A549 (cell line): ENCODE measurements around the gene DARS1.

Experiments used
- CEBPB ChIP-seq, 2 experiments: fragments of >200 bp in 1 of 2; sonication (Bioruptor Twin) in 1 of 2; formaldehyde crosslinking in 1 of 2; IDR thresholded peaks; 2 replicates each; pipeline ENCODE4 v1.6.1; 2012 to 2016
- E2F6 ChIP-seq: IDR thresholded peaks from 2 replicates; pipeline ENCODE4 v1.6.1; 2012; ENCODE audit warnings: low read depth, borderline replicate concordance
- EHMT2 ChIP-seq: fragments of 200-600 bp; sonication (generic); IDR thresholded peaks from 2 replicates; pipeline ENCODE4 v1.6.1; 2016; ENCODE audit warnings: antibody characterized with exemption, low read depth, mild to moderate bottlenecking, moderate library complexity
- HMGXB4 ChIP-seq: fragments of 250-450 bp; sonication (Bioruptor Pico); IDR thresholded peaks from 2 replicates; pipeline ENCODE4 v1.5.0; 2021; ENCODE audit warnings: mild to moderate bottlenecking, moderate library complexity, borderline replicate concordance
- KDM1A ChIP-seq: fragments of 200-600 bp; sonication (generic); IDR thresholded peaks from 2 replicates; pipeline ENCODE4 v1.6.1; 2016; ENCODE audit warnings: low read depth, mild to moderate bottlenecking
- MAZ ChIP-seq: fragments of 150-350 bp; IDR thresholded peaks from 2 replicates; pipeline ENCODE4 v1.6.1; 2014; ENCODE audit warnings: antibody characterized with exemption, low read depth, low read length, borderline replicate concordance
- POLR2A ChIP-seq: IDR thresholded peaks from 2 replicates; pipeline ENCODE4 v1.6.1; 2012; ENCODE audit warnings: mild to moderate bottlenecking, low read length
- RAD21 ChIP-seq, 2 experiments: fragments of >200 bp in 1 of 2; sonication (Bioruptor Twin) in 1 of 2; formaldehyde crosslinking in 1 of 2; IDR thresholded peaks in 1 of 2; conservative IDR thresholded peaks in 1 of 2; 2 replicates in 1 of 2; 3 replicates in 1 of 2; pipeline ENCODE4 v1.6.1; 2012 to 2018; ENCODE audit warnings: inconsistent platforms in 1 of 2
- REST ChIP-seq: fragments of 200-600 bp; sonication (generic); IDR thresholded peaks from 2 replicates; pipeline ENCODE4 v1.6.1; 2016; ENCODE audit warnings: antibody characterized with exemption, mild to moderate bottlenecking, moderate library complexity
- RNF2 ChIP-seq: fragments of 200-600 bp; sonication (generic); IDR thresholded peaks from 2 replicates; pipeline ENCODE4 v1.6.1; 2016; ENCODE audit warnings: low read depth, mild to moderate bottlenecking, antibody characterized with exemption, moderate library complexity, borderline replicate concordance
- TP53 ChIP-seq: fragments of 250-450 bp; sonication (Bioruptor Pico); IDR thresholded peaks from 2 replicates; pipeline ENCODE4 v1.5.0; 2021; ENCODE audit warnings: mild to moderate bottlenecking, moderate library complexity
- TF ChIP-seq, protein P1 (sequence below): fragments of >200 bp; sonication (Bioruptor Twin); formaldehyde crosslinking; IDR thresholded peaks from 3 replicates; pipeline ENCODE4 v1.5.1; 2016
- TF ChIP-seq, protein P2 (sequence below): fragments of 450-650 bp; IDR thresholded peaks from 2 replicates; pipeline ENCODE4 v1.6.1; 2014; ENCODE audit warnings: antibody characterized with exemption
- TF ChIP-seq, protein P3 (sequence below): IDR thresholded peaks from 2 replicates; pipeline ENCODE4 v1.6.1; 2012

GRCh38 chr2:135948642-135949355 is 36.6 kb downstream of the DARS1 start:
- TF ChIP-seq, protein P1, sequence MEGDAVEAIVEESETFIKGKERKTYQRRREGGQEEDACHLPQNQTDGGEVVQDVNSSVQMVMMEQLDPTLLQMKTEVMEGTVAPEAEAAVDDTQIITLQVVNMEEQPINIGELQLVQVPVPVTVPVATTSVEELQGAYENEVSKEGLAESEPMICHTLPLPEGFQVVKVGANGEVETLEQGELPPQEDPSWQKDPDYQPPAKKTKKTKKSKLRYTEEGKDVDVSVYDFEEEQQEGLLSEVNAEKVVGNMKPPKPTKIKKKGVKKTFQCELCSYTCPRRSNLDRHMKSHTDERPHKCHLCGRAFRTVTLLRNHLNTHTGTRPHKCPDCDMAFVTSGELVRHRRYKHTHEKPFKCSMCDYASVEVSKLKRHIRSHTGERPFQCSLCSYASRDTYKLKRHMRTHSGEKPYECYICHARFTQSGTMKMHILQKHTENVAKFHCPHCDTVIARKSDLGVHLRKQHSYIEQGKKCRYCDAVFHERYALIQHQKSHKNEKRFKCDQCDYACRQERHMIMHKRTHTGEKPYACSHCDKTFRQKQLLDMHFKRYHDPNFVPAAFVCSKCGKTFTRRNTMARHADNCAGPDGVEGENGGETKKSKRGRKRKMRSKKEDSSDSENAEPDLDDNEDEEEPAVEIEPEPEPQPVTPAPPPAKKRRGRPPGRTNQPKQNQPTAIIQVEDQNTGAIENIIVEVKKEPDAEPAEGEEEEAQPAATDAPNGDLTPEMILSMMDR, result no peak
- TF ChIP-seq MAZ (no peak), HMGXB4 (no peak), KDM1A (no peak), E2F6 (no peak), CEBPB (IDR thresholded peaks at IDR 0.05) (no peak; a peak in 1 of 4 replicates), EHMT2 (no peak), TP53 (no peak), POLR2A (no peak), RAD21 (conservative IDR thresholded peaks at IDR 0.05 in 1 of 2, IDR thresholded peaks at IDR 0.05 in 1 of 2) (no peak), RNF2 (no peak), REST (no peak)
- TF ChIP-seq, protein P2, sequence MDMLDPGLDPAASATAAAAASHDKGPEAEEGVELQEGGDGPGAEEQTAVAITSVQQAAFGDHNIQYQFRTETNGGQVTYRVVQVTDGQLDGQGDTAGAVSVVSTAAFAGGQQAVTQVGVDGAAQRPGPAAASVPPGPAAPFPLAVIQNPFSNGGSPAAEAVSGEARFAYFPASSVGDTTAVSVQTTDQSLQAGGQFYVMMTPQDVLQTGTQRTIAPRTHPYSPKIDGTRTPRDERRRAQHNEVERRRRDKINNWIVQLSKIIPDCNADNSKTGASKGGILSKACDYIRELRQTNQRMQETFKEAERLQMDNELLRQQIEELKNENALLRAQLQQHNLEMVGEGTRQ, result no peak
- TF ChIP-seq, protein P3, sequence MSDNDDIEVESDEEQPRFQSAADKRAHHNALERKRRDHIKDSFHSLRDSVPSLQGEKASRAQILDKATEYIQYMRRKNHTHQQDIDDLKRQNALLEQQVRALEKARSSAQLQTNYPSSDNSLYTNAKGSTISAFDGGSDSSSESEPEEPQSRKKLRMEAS, result no peak
